ENCODE measurements around the gene SNAP47.

Gene SNAP47

GRCh38 chr1:227765261-227766014 lies 30.2 kb downstream of the SNAP47 start:
- DNase-seq (ENCODE audit: low read depth in 2 of 2): no peak
- TF ChIP-seq, protein P1, sequence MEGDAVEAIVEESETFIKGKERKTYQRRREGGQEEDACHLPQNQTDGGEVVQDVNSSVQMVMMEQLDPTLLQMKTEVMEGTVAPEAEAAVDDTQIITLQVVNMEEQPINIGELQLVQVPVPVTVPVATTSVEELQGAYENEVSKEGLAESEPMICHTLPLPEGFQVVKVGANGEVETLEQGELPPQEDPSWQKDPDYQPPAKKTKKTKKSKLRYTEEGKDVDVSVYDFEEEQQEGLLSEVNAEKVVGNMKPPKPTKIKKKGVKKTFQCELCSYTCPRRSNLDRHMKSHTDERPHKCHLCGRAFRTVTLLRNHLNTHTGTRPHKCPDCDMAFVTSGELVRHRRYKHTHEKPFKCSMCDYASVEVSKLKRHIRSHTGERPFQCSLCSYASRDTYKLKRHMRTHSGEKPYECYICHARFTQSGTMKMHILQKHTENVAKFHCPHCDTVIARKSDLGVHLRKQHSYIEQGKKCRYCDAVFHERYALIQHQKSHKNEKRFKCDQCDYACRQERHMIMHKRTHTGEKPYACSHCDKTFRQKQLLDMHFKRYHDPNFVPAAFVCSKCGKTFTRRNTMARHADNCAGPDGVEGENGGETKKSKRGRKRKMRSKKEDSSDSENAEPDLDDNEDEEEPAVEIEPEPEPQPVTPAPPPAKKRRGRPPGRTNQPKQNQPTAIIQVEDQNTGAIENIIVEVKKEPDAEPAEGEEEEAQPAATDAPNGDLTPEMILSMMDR (IDR thresholded peaks at IDR 0.05; ENCODE audit: low read depth, low read length): no peak
- no peak overlapping the region for H3K4me3 ChIP-seq (replicated peaks in 1 of 2; ENCODE audit: low read depth in 2 of 2, low read length in 2 of 2)

- H3K4me3 ChIP-seq (replicated peaks in 1 of 2; ENCODE audit: low read depth in 2 of 2, low read length in 2 of 2): no peak overlapping the region
- no peak for DNase-seq (ENCODE audit: low read depth in 2 of 2)
- TF ChIP-seq, protein P1 (IDR thresholded peaks at IDR 0.05; ENCODE audit: low read depth, low read length): no peak
Measured at GRCh38 chr1:227766015-227766634, 30.9 kb downstream of the SNAP47 start.

DNA sequence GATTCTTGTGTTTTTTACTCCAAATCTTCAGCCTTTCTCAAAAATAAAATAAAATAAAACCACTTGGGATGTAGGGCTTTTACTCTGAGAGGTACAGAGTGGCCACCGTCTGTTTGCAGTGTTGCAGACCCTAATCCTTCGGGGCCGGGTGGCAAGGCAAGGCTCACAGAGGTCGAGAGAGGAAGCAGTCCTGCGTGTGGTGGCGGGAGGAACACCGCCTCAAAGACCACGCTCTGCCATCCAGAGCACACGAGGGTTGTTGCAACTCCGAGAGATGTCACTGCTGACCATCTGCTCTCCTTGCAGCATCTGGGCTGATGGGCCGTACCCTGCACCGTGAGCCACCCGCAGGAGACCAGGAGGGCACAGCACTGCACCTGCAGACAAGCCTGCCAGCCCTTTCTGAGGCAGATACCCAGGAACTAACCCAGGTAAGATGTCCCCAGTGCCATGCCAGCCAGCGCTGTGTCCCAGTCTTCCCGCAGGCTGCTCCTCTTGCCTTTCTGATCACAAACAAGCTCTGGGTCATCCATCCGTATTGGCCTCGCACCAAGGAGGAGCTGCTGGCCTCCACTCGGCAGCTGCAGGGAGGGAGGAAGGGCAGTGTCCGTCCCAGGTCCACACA lies 31.5 kb downstream of the SNAP47 start:
- TF ChIP-seq, protein P1 (IDR thresholded peaks at IDR 0.05; ENCODE audit: low read depth, low read length): no peak
- DNase-seq (ENCODE audit: low read depth in 2 of 2): no peak
- no peak overlapping the region for H3K4me3 ChIP-seq (replicated peaks in 1 of 2; ENCODE audit: low read depth in 2 of 2, low read length in 2 of 2)

DNA sequence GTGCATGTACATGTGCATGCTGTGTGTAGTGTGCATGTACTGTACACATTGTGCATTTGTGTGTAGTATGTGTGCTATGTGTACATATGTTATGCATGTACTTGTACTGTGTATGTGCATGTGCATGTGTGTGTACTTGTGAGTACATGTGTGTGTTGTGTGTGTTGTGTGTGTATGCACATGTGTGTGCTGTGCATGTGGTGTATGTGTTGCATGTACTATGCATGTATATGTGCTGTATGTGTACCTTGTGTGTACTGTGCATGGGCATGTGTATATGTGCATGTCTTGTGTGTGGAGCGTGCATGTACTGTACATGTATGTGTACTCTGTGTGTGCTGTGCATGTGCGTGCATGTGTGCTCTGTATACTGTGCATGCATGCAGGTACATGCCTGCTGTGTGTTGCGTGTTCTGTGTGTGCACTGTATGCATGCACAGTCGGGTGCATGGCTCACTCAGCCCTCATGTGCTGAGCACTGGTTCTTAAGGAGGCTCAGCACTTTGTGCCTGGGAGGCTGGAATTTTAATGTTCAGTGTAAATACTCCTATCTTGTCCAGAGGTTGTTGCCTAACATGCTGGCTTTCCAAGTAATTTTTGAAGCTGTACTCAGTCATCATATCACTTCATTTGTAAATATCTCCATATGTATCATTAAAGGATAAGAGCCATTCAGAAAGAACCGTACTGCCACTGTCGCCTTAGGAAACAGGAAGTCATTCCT lies 32.3 kb downstream of the SNAP47 start:
- H3K4me3 ChIP-seq (replicated peaks in 1 of 2; ENCODE audit: low read depth in 2 of 2, low read length in 2 of 2): no peak overlapping the region
- TF ChIP-seq, protein P1 (IDR thresholded peaks at IDR 0.05; ENCODE audit: low read depth, low read length): no peak
- no peak for DNase-seq (ENCODE audit: low read depth in 2 of 2)

GRCh38 chr1:227768125-227768439 lies 32.8 kb downstream of the SNAP47 start:
- TF ChIP-seq, protein P1 (IDR thresholded peaks at IDR 0.05; ENCODE audit: low read depth, low read length): no peak
- no peak for DNase-seq (ENCODE audit: low read depth in 2 of 2)
- H3K4me3 ChIP-seq (replicated peaks in 1 of 2; ENCODE audit: low read depth in 2 of 2, low read length in 2 of 2): no peak overlapping the region

GRCh38 chr1:227768640-227769039 lies 33.4 kb downstream of the SNAP47 start:
- DNase-seq (ENCODE audit: low read depth in 2 of 2): no peak
- TF ChIP-seq, protein P1 (IDR thresholded peaks at IDR 0.05; ENCODE audit: low read depth, low read length): no peak

More at GRCh38 chr1:227768640-227769039, 33.4 kb downstream of the SNAP47 start:
- no peak overlapping the region for H3K4me3 ChIP-seq (replicated peaks in 1 of 2; ENCODE audit: low read depth in 2 of 2, low read length in 2 of 2)
